SJSA1 (cell line): ENCODE results near the gene KCTD10. TPM values are rescaled to one million over a fixed set of nuclear protein-coding genes. Genes with fewer than 3 reads are reported as not detected.
A peak's percentile ranks its signal among the peaks of the same experiment; 100 is the strongest.

Experiments used
- DNase-seq, 2 experiments: peaks; one replicate each; pipeline ENCODE4 v3.0.0-alpha.2; 2015 to 2020; ENCODE audit warnings: low spot score in 2 of 2, low read depth in 1 of 2
- H3K27ac ChIP-seq: fragments of 250-450 bp; sonication (Bioruptor Pico); 2 replicates; pipeline ENCODE4 v1.5.1; 2020; ENCODE audit warnings: mild to moderate bottlenecking, moderate library complexity
- H3K27me3 ChIP-seq: fragments of 250-450 bp; sonication (Bioruptor Pico); replicated peaks from 2 replicates; pipeline ENCODE4 v1.5.1; 2020; ENCODE audit warnings: mild to moderate bottlenecking, moderate library complexity
- H3K36me3 ChIP-seq: fragments of 250-450 bp; sonication (Bioruptor Pico); 2 replicates; pipeline ENCODE4 v1.5.1; 2020; ENCODE audit warnings: mild to moderate bottlenecking
- H3K4me1 ChIP-seq: fragments of 250-450 bp; sonication (Bioruptor Pico); replicated peaks from 2 replicates; pipeline ENCODE4 v1.6.1; 2021; ENCODE audit warnings: mild to moderate bottlenecking
- H3K4me3 ChIP-seq: fragments of 250-450 bp; sonication (Bioruptor Pico); 2 replicates; pipeline ENCODE4 v1.5.1; 2020; ENCODE audit warnings: mild to moderate bottlenecking
- H3K9me3 ChIP-seq: fragments of 250-450 bp; sonication (Bioruptor Pico); replicated peaks from 2 replicates; pipeline ENCODE4 v1.5.1; 2020; ENCODE audit warnings: mild to moderate bottlenecking
- total RNA-seq: library from RNA; depleted of rRNA; stranded (reverse); fragments of >200 nt; shearing (Covaris generic); gene quantifications from 2 replicates; pipeline ENCODE4 v1.2.3, GENCODE V29; 2014; rRNA removed

Gene KCTD10
- total RNA-seq = 25.2 and 33.0 TPM in 2 replicates

GRCh38 chr12:109477185-109477962 lies at the start of gene KCTD10, which contains the start of gene UBE3B:
KCTD10 (minus strand) TSS chr12:109477300; CDS start chr12:109477262, 38 bp downstream.
UBE3B (plus strand) TSS chr12:109477634; CDS start chr12:109483552, 5,918 bp downstream.
- Histone ChIP-seq H3K27me3 (no peaks in the 10 kb centered on the region), H3K9me3 (no peaks in the 10 kb centered on the region), H3K36me3 (peaks cover 72% of the 10 kb centered on the region), H3K4me3 (peak within 1 kb of the TSS; percentile 65), H3K27ac (peak within 1 kb of the TSS; percentile 97), H3K4me1 (peaks cover 29% of the 10 kb centered on the region)
- peak; percentile 100 for DNase-seq

- H3K27me3 ChIP-seq = no peaks in the 10 kb centered on the region
Observed at GRCh38 chr12:109525279-109525585, 48.1 kb upstream of the KCTD10 start.

GRCh38 chr12:109524466-109525278 lies 47.6 kb upstream of the KCTD10 start:
- Histone ChIP-seq H3K9me3 (no peaks in the 10 kb centered on the region), H3K27ac (no peak overlapping the region), H3K27me3 (no peaks in the 10 kb centered on the region), H3K4me1 (peaks cover 6% of the 10 kb centered on the region), H3K36me3 (peaks cover 58% of the 10 kb centered on the region), H3K4me3 (no peak overlapping the region)
- no peak for DNase-seq

More at GRCh38 chr12:109525279-109525585, 48.1 kb upstream of the KCTD10 start:
- no peak for DNase-seq
- Histone ChIP-seq H3K4me3 (no peak overlapping the region), H3K36me3 (peaks cover 56% of the 10 kb centered on the region), H3K9me3 (no peaks in the 10 kb centered on the region), H3K27ac (no peak overlapping the region), H3K4me1 (peaks cover under 1% of the 10 kb centered on the region; the same call in 1 of the 2 replicates)

GRCh38 chr12:109523504-109523903 lies 46.4 kb upstream of the KCTD10 start:
- Histone ChIP-seq H3K4me3 (no peak overlapping the region), H3K27me3 (no peaks in the 10 kb centered on the region), H3K4me1 (peaks cover 18% of the 10 kb centered on the region), H3K27ac (no peak overlapping the region), H3K9me3 (no peaks in the 10 kb centered on the region), H3K36me3 (peaks cover 68% of the 10 kb centered on the region)
- no peak for DNase-seq

GRCh38 chr12:109523071-109523470 lies 46.0 kb upstream of the KCTD10 start:
- Histone ChIP-seq H3K4me3 (no peak overlapping the region), H3K9me3 (no peaks in the 10 kb centered on the region), H3K4me1 (peaks cover 22% of the 10 kb centered on the region), H3K27ac (no peak overlapping the region), H3K27me3 (no peaks in the 10 kb centered on the region), H3K36me3 (peaks cover 73% of the 10 kb centered on the region)
- no peak for DNase-seq

GRCh38 chr12:109521831-109522230 lies 44.7 kb upstream of the KCTD10 start:
- no peak overlapping the region for H3K4me3 ChIP-seq
- H3K27ac ChIP-seq = no peak overlapping the region
- peaks cover 78% of the 10 kb centered on the region for H3K36me3 ChIP-seq
- no peak for DNase-seq
- no peaks in the 10 kb centered on the region for H3K9me3 ChIP-seq
- peaks cover 22% of the 10 kb centered on the region for H3K4me1 ChIP-seq
- no peaks in the 10 kb centered on the region for H3K27me3 ChIP-seq

- Histone ChIP-seq H3K9me3 (no peaks in the 10 kb centered on the region), H3K4me1 (peaks cover 22% of the 10 kb centered on the region), H3K27me3 (no peaks in the 10 kb centered on the region), H3K27ac (peak overlapping the region; percentile 85), H3K4me3 (no peak overlapping the region), H3K36me3 (peaks cover 85% of the 10 kb centered on the region)
- no peak for DNase-seq
Observed at GRCh38 chr12:109519787-109520186, 42.7 kb upstream of the KCTD10 start.

GRCh38 chr12:109518820-109519665 lies 41.9 kb upstream of the KCTD10 start:
- Histone ChIP-seq H3K4me1 (peaks cover 22% of the 10 kb centered on the region), H3K27me3 (no peaks in the 10 kb centered on the region), H3K4me3 (no peak overlapping the region), H3K36me3 (peaks cover 83% of the 10 kb centered on the region), H3K9me3 (no peaks in the 10 kb centered on the region), H3K27ac (peak overlapping the region; percentile 85)
- peak; percentile 66 to 75 for DNase-seq

- Histone ChIP-seq H3K27ac (no peak overlapping the region), H3K4me1 (peaks cover 22% of the 10 kb centered on the region), H3K27me3 (no peaks in the 10 kb centered on the region), H3K9me3 (no peaks in the 10 kb centered on the region), H3K36me3 (peaks cover 80% of the 10 kb centered on the region), H3K4me3 (no peak overlapping the region)
- DNase-seq = no peak
Observed at GRCh38 chr12:109517619-109518018, 40.5 kb upstream of the KCTD10 start.

- no peak overlapping the region for H3K27ac ChIP-seq
- no peaks in the 10 kb centered on the region for H3K9me3 ChIP-seq
- H3K36me3 ChIP-seq = peaks cover 79% of the 10 kb centered on the region
- H3K4me1 ChIP-seq = peaks cover 8% of the 10 kb centered on the region
- H3K27me3 ChIP-seq = no peaks in the 10 kb centered on the region
- H3K4me3 ChIP-seq = no peak overlapping the region
- DNase-seq = no peak
Observed at GRCh38 chr12:109513977-109514376, 36.9 kb upstream of the KCTD10 start.

- no peak for DNase-seq
- Histone ChIP-seq H3K27ac (no peak overlapping the region), H3K4me1 (no peaks in the 10 kb centered on the region), H3K27me3 (no peaks in the 10 kb centered on the region), H3K9me3 (no peaks in the 10 kb centered on the region), H3K4me3 (no peak overlapping the region), H3K36me3 (peaks cover 78% of the 10 kb centered on the region)
Observed at GRCh38 chr12:109513051-109513450, 36.0 kb upstream of the KCTD10 start.

- no peak overlapping the region for H3K4me3 ChIP-seq
- no peak overlapping the region for H3K27ac ChIP-seq
- DNase-seq = no peak
- H3K9me3 ChIP-seq = no peaks in the 10 kb centered on the region
- H3K36me3 ChIP-seq = peaks cover 78% of the 10 kb centered on the region
- no peaks in the 10 kb centered on the region for H3K4me1 ChIP-seq
- H3K27me3 ChIP-seq = no peaks in the 10 kb centered on the region
Observed at GRCh38 chr12:109512608-109513007, 35.5 kb upstream of the KCTD10 start.

- H3K36me3 ChIP-seq = peaks cover 81% of the 10 kb centered on the region
- H3K27me3 ChIP-seq = no peaks in the 10 kb centered on the region
- H3K27ac ChIP-seq = no peak overlapping the region
- H3K9me3 ChIP-seq = no peaks in the 10 kb centered on the region
- no peak for DNase-seq
- no peak overlapping the region for H3K4me3 ChIP-seq
- H3K4me1 ChIP-seq = no peaks in the 10 kb centered on the region
Observed at GRCh38 chr12:109510196-109510595, 33.1 kb upstream of the KCTD10 start.
